RCC 7860 (cell line): ENCODE results near the gene LTA4H.

ENCODE experiments used
- DNase-seq: peaks from one replicate; pipeline ENCODE4 v3.0.0-alpha.2; 2015; ENCODE audit warnings: low spot score
- FAIRE-seq: peaks from 2 replicates; lab custom pipeline; 2012; peaks lifted over from hg19 to GRCh38; lab: Jason Lieb, UNC

Gene LTA4H

GRCh38 chr12:95966287-95966870, 69.0 kb downstream of the LTA4H start:
- no peak for FAIRE-seq
- DNase-seq, result no peak

- FAIRE-seq (no peak), DNase-seq (no peak)
These were observed 72.3 kb downstream of the LTA4H start for GRCh38 chr12:95963096-95963495.

- DNase-seq (no peak), FAIRE-seq (no peak)
These were observed 73.2 kb downstream of the LTA4H start for GRCh38 chr12:95962222-95962621.

GRCh38 chr12:95960241-95960640, 75.1 kb downstream of the LTA4H start:
- DNase-seq (no peak), FAIRE-seq (no peak)

- DNase-seq (no peak), FAIRE-seq (no peak)
These were observed 76.3 kb downstream of the LTA4H start for GRCh38 chr12:95959107-95959506.

GRCh38 chr12:95956557-95957145, 78.7 kb downstream of the LTA4H start:
- no peak for FAIRE-seq

GRCh38 chr12:95955549-95956159, 79.7 kb downstream of the LTA4H start:
- FAIRE-seq, result no peak
- no peak for DNase-seq

More at GRCh38 chr12:95956557-95957145, 78.7 kb downstream of the LTA4H start:
- no peak for DNase-seq

GRCh38 chr12:95953000-95953399, 82.4 kb downstream of the LTA4H start:
- DNase-seq (no peak), FAIRE-seq (no peak)

GRCh38 chr12:95951515-95951914, 83.9 kb downstream of the LTA4H start:
- FAIRE-seq (no peak), DNase-seq (no peak)
